PC-9 (cell line): ENCODE results near the gene IGFBP1.

Source experiments
- CTCF ChIP-seq: fragments of 200-600 bp; sonication (generic); conservative IDR thresholded peaks from 2 replicates; pipeline ENCODE4 v1.6.1; 2017; ENCODE audit warnings: mixed run types, antibody characterized with exemption, mild to moderate bottlenecking, moderate library complexity
- EZH2 ChIP-seq: fragments of 200-600 bp; sonication (generic); IDR thresholded peaks from 2 replicates; pipeline ENCODE4 v1.8.0; 2017; ENCODE audit warnings: antibody characterized with exemption, low read depth

- TF ChIP-seq CTCF (peak; percentile 98), EZH2 (no peak)
These were observed 2.7 kb downstream of the IGFBP1 start for GRCh38 chr7:45890902-45891461.
